K562 (cell line): ENCODE measurements around the gene CNKSR3. TPM values are rescaled to one million over a fixed set of nuclear protein-coding genes. Genes with fewer than 3 reads are reported as not detected.

Experiments used
- ARID1B ChIP-seq: fragments of 450-650 bp; IDR thresholded peaks from 2 replicates; pipeline ENCODE4 v1.6.1; 2016; ENCODE audit warnings: antibody characterized with exemption, mild to moderate bottlenecking, inconsistent platforms
- ETS1 ChIP-seq: conservative IDR thresholded peaks from 2 replicates; pipeline ENCODE4 v1.6.1; 2011; ENCODE audit warnings: low read depth, mild to moderate bottlenecking, low read length; ENCODE audit not compliant: control insufficient read depth
- FOSL1 ChIP-seq: fragments of 200-800 bp; sonication (Bioruptor generic); conservative IDR thresholded peaks from 2 replicates; pipeline ENCODE4 v1.6.1; 2016; ENCODE audit warnings: missing genetic modification characterization, missing compliant biosample characterization
- FOXJ2 ChIP-seq: fragments of 200-800 bp; sonication (Bioruptor generic); IDR thresholded peaks from 2 replicates; pipeline ENCODE4 v1.6.1; 2016; ENCODE audit warnings: missing genetic modification characterization, missing compliant biosample characterization
- HMG20A ChIP-seq: fragments of 450-650 bp; formaldehyde crosslinking; conservative IDR thresholded peaks from 2 replicates; pipeline ENCODE4 v1.4.0; 2020; ENCODE audit warnings: mild to moderate bottlenecking, mixed read lengths
- MCM5 ChIP-seq: fragments of 450-650 bp; IDR thresholded peaks from 2 replicates; pipeline ENCODE4 v1.6.1; 2016; ENCODE audit warnings: low read depth
- NR1H2 ChIP-seq: sonication (generic); formaldehyde crosslinking; IDR thresholded peaks from 2 replicates; pipeline ENCODE4 v1.4.0; 2020; ENCODE audit warnings: mild to moderate bottlenecking, missing genetic modification reagents
- NUFIP1 ChIP-seq: fragments of 450-650 bp; IDR thresholded peaks from 2 replicates; pipeline ENCODE4 v1.6.1; 2018; ENCODE audit not compliant: partially characterized antibody
- OTX1 ChIP-seq: fragments of 450-650 bp; formaldehyde crosslinking; IDR thresholded peaks from 2 replicates; pipeline ENCODE4 v1.4.0; 2022; ENCODE audit warnings: mild to moderate bottlenecking
- RAD21 ChIP-seq, 2 experiments: fragments of 250-450 bp in 1 of 2; fragments of 450-650 bp in 1 of 2; sonication (Bioruptor Pico) in 1 of 2; formaldehyde crosslinking in 1 of 2; IDR thresholded peaks in 1 of 2; conservative IDR thresholded peaks in 1 of 2; 2 replicates each; pipeline versions ENCODE4 v1.4.0 to v1.8.0; 2020 to 2022; ENCODE audit warnings: mild to moderate bottlenecking in 2 of 2, moderate library complexity in 1 of 2
- STAG1 ChIP-seq: sonication (generic); formaldehyde crosslinking; IDR thresholded peaks from 2 replicates; pipeline ENCODE4 v1.5.0; 2020; ENCODE audit warnings: missing genetic modification reagents, borderline replicate concordance
- TRIM24 ChIP-seq, 2 experiments: fragments of 450-650 bp; IDR thresholded peaks; 2 replicates each; pipeline ENCODE4 v1.6.1; 2016
- ZBTB26 ChIP-seq: fragments of 450-650 bp; formaldehyde crosslinking; IDR thresholded peaks from 2 replicates; pipeline ENCODE4 v1.4.0; 2022; ENCODE audit warnings: missing genetic modification characterization
- ZBTB49 ChIP-seq: sonication (generic); formaldehyde crosslinking; IDR thresholded peaks from 2 replicates; pipeline ENCODE4 v1.8.0; 2022; ENCODE audit warnings: missing genetic modification reagents, mild to moderate bottlenecking, borderline replicate concordance
- ZNF134 ChIP-seq: fragments of 250-450 bp; sonication (Bioruptor Pico); conservative IDR thresholded peaks from 2 replicates; pipeline ENCODE4 v1.4.0; 2020
- polyA plus RNA-seq, 8 experiments: library from polyadenylated mRNA; depleted of rRNA in 4 of 8; stranded (reverse) in 5 of 8; unstranded in 3 of 8; fragments of >200 nt; fragmentation: Nextera tagmentation in 2 of 8; fragmentation: Illumina TruSeq in 1 of 8; extraction: Ambion mirVana in 2 of 8; extraction: Trizol in 1 of 8; gene quantifications; 2 replicates each; pipeline versions ENCODE4 v1.2.1 to v1.2.3, GENCODE V29; 2011 to 2014; ENCODE audit warnings: inconsistent platforms in 1 of 8, missing spikeins in 1 of 8
- total RNA-seq, 7 experiments: library from RNA; depleted of rRNA in 6 of 7; stranded (reverse); fragments of >200 nt in 6 of 7; fragmentation: Illumina TruSeq in 2 of 7; extraction: Trizol in 2 of 7; gene quantifications; 2 replicates each; pipeline versions ENCODE4 v1.2.1 to v1.2.3, GENCODE V29; 2011 to 2021; ENCODE audit warnings: low replicate concordance in 1 of 7
- TF ChIP-seq, protein P1 (sequence below), 2 experiments: IDR thresholded peaks in 1 of 2; conservative IDR thresholded peaks in 1 of 2; 2 replicates each; pipeline ENCODE4 v1.6.1; 2016; ENCODE audit warnings: low read depth in 2 of 2, mild to moderate bottlenecking in 1 of 2, missing compliant biosample characterization in 1 of 2, missing genetic modification characterization in 1 of 2, moderate library complexity in 1 of 2
- TF ChIP-seq, protein P2 (sequence below): fragments of 450-650 bp; formaldehyde crosslinking; IDR thresholded peaks from 2 replicates; pipeline ENCODE4 v1.4.0; 2020; ENCODE audit warnings: mild to moderate bottlenecking, moderate library complexity

CNKSR3 gene
- total and polyA plus RNA-seq, 9 of the 15 experiments (the other 6 are each of a cell fraction or from before 2014, with no cell fraction given), result 4.5 to 29.6 (median 9.5) TPM

- TF ChIP-seq NR1H2 (CRISPR knock-in tag), result no peak
- TF ChIP-seq FOSL1 (tag), result peak; percentile 80
- TF ChIP-seq OTX1 (CRISPR knock-in tag), result no peak
- no peak for TF ChIP-seq ETS1
- peak; percentile 36 to 75; a peak in 2 of 4 replicates for TF ChIP-seq TRIM24 (IDR thresholded peaks at IDR 0.05)
- TF ChIP-seq HMG20A (CRISPR knock-in tag), result no peak
- TF ChIP-seq, protein P1, sequence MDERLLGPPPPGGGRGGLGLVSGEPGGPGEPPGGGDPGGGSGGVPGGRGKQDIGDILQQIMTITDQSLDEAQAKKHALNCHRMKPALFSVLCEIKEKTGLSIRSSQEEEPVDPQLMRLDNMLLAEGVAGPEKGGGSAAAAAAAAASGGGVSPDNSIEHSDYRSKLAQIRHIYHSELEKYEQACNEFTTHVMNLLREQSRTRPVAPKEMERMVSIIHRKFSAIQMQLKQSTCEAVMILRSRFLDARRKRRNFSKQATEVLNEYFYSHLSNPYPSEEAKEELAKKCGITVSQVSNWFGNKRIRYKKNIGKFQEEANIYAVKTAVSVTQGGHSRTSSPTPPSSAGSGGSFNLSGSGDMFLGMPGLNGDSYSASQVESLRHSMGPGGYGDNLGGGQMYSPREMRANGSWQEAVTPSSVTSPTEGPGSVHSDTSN (CRISPR knock-in tag; IDR thresholded peaks at IDR 0.05; ENCODE audit: low read depth), result no peak
- TF ChIP-seq, protein P1 (tag; conservative IDR thresholded peaks at IDR 0.05; ENCODE audit: low read depth), result peak; percentile 84
- TF ChIP-seq ZBTB49 (CRISPR knock-in tag), result no peak
- TF ChIP-seq ZNF134 (CRISPR knock-in tag), result no peak
- TF ChIP-seq, protein P2, sequence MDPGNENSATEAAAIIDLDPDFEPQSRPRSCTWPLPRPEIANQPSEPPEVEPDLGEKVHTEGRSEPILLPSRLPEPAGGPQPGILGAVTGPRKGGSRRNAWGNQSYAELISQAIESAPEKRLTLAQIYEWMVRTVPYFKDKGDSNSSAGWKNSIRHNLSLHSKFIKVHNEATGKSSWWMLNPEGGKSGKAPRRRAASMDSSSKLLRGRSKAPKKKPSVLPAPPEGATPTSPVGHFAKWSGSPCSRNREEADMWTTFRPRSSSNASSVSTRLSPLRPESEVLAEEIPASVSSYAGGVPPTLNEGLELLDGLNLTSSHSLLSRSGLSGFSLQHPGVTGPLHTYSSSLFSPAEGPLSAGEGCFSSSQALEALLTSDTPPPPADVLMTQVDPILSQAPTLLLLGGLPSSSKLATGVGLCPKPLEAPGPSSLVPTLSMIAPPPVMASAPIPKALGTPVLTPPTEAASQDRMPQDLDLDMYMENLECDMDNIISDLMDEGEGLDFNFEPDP, result no peak
- no peak for TF ChIP-seq STAG1
- no peak for TF ChIP-seq RAD21 (CRISPR knock-in tag; conservative IDR thresholded peaks at IDR 0.05 in 1 of 2, IDR thresholded peaks at IDR 0.05 in 1 of 2)
- TF ChIP-seq NUFIP1, result no peak
- 0 out of 2 replicates have a peak, but pooled peaks have one; percentile 35 for TF ChIP-seq FOXJ2 (tag)
- no peak for TF ChIP-seq MCM5
- no peak for TF ChIP-seq ZBTB26 (CRISPR knock-in tag)
- TF ChIP-seq ARID1B, result peak; percentile 92
These were observed 9.8 kb upstream of the CNKSR3 start (continued) for GRCh38 chr6:154520280-154520679.
